GM12874 (cell line): Measurements from ENCODE around the gene NCLN.

Source experiments
- TF ChIP-seq, protein P1 (sequence below): IDR thresholded peaks from 2 replicates; pipeline ENCODE4 v1.5.1; 2011; ENCODE audit warnings: low read depth, mild to moderate bottlenecking, control low read depth, low read length, moderate library complexity; ENCODE audit not compliant: insufficient read depth

The NCLN gene

DNA sequence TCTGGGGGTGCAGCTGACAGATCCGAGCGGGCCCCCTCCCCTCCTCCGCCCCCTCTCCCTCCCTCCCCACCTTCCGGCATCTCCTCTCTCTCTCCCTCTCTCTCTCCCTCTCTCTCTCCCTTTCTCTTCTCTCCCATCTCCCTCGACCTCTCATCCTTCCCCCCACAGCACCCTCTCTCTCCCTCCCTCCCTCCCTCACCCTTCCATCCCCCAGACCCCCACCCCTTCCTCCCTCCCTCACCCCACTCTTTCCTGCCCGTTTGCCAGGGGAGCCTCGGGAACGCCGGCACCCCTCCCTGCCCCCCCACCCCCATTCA is 39.4 kb downstream of the NCLN start:
- TF ChIP-seq, protein P1, sequence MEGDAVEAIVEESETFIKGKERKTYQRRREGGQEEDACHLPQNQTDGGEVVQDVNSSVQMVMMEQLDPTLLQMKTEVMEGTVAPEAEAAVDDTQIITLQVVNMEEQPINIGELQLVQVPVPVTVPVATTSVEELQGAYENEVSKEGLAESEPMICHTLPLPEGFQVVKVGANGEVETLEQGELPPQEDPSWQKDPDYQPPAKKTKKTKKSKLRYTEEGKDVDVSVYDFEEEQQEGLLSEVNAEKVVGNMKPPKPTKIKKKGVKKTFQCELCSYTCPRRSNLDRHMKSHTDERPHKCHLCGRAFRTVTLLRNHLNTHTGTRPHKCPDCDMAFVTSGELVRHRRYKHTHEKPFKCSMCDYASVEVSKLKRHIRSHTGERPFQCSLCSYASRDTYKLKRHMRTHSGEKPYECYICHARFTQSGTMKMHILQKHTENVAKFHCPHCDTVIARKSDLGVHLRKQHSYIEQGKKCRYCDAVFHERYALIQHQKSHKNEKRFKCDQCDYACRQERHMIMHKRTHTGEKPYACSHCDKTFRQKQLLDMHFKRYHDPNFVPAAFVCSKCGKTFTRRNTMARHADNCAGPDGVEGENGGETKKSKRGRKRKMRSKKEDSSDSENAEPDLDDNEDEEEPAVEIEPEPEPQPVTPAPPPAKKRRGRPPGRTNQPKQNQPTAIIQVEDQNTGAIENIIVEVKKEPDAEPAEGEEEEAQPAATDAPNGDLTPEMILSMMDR, result no peak

DNA sequence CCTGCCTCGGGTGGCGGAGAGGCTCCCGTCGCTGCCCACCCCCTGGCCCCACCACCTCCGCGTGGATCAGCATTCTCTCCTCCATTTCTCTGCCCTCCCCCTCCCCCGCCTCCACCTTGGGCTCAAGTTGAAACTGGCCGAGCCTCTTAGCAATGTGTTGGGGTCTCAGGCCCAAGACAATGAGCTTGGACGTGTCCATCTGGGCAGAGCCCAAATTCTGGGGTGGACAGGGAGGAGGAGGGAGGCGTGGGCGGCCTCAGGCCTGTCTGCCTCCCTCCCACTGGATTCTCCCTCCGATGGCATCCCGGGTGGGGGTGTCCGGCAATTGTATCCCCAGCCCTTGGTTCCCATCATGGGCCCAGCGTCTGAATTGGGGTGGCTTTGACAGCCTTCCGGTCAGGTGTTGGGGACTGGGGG is 40.0 kb downstream of the NCLN start:
- TF ChIP-seq, protein P1, result no peak

DNA sequence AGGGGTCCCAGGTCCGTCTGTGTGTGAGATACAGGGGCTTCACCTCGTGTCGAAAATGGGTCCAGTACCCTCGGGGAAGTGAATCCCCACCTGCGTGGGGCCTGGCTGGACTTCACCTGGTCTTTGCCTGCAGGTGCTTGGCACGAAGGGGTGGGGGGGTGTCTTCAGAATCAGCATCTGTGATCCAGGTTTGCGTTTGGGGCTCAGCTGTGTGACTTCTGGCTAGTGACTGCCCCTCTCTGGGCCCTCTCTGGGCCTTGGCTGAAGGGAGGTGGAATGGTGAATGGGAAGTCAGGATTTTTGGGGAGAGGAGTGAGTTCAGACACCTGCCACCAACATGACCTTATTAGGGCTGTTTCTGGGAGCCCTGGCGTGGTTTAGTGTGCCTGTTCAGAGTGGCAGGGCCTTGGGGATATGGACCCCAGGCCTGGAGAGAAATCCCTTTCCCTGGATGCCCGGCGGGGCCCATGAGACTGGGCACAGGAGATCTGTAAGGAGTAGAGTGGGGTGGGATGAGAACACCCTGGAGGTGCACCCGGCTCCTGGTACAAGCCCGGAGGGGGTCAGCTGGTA is 41.4 kb downstream of the NCLN start:
- TF ChIP-seq, protein P1, result no peak

DNA sequence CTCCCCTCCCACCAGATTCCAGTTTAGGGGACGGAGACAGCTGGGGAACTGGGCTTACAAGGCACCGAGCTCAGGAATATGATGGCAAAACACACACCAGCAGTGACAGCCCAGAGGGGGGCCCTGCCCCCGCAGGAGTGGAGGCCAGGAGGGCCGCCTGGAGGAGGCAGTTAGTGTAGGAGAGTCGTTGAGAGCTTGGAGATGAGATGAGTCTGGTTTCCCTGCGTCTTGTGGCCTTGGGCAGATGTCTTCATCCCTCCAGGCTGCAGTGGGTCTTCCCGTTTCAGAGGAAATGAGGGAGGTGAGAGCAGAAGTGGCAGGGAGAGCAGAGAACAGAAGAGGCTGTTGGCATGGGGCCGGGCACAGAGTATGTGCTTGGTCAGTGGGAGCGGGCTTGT is 43.6 kb downstream of the NCLN start:
- TF ChIP-seq, protein P1, result no peak

DNA sequence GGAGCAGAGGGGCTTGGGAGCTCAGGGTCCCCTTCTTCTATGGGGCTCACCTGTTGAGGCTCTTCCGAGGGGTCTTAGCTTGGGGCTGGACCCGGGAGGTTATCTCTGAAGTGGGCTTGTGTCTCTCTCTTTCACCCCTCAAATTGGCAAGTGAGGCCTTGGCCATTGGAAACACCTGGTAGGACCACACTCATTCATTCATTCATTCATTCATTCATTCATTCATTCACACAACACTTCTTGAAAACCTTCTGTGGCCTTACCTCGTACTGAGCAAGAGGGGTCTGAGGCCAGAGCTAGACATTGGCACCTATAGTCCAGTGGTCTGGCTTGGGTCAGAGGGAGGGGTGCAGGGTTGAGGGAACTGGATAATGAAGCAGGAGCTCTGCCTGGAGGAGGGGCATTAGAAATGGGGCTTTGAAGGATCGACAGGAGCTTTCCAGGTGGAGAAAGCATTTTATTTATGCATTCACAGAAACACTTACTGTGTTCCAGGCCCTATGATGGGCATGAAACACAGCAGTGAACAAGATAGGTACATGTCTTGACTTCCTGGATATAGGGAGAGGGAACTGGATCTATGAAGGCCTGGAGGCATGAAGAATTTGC is 44.3 kb downstream of the NCLN start:
- TF ChIP-seq, protein P1, result no peak

DNA sequence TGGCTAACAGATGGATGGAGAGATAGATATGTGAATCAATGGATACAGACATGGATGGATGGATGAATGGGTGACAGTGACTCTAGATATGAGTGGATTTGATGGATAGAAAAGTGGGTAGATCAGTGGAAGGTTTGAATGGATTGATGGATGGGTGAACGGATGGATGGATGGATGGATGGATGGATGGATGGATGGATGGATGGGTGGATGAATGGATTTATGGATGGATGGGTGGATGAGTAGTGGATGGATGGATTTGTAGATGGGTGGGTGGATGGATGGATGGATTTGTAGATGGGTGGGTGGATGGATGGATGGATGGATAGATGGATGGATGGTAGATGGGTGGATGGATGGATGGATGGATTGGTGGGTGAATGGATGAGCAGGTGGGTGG is 45.6 kb downstream of the NCLN start:
- TF ChIP-seq, protein P1, result no peak

DNA sequence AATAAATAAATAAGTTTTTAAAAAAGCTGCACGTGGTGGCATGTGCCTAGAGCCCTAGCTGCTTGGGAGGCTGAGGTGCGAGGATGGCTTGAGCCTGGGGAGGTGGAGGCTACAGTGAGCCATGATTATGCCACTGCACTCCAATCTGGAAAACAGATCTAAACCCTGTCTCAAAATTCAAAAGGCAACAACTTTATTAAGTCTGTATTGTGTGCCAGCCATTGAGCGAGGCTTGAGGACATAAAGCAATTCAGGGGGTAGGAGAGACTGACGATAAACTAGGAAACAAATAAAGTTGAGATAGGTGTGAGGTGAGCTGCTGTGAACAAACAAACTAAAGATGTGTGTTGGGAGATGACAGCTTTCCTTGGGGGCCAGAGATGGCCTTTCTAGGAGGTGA is 47.4 kb downstream of the NCLN start:
- TF ChIP-seq, protein P1, result no peak
